Measurements from ENCODE around the gene ATF6B. TPM values are rescaled to one million over a fixed set of nuclear protein-coding genes. Genes with fewer than 3 reads are reported as not detected.

The ATF6B gene
- total and polyA plus RNA-seq, 9 donors, result 27.8 to 100 (median 72.9) TPM

GRCh38 chr6:32116674-32117073 is 11.4 kb downstream of the ATF6B start:
- H3K4me1 ChIP-seq (ENCODE audit: insufficient read depth), result peaks cover 11% of the 10 kb centered on the region
- 72 to 77% (median 74%) methylated on average over 7 of the region's 7 CpGs for WGBS, 3 donors
- intact Hi-C loops (cut with DNase I), result loop anchor here in 2 of 4 donors (5.0 to 10.0 kb wide), 2 partner anchors 56 to 212 kb away; partner anchors contain the start of gene ZBTB12 (in 1 of the 2)

GRCh38 chr6:32115623-32116022 is 12.4 kb downstream of the ATF6B start:
- no peak overlapping the region for H3K27ac ChIP-seq
- no peaks in the 10 kb centered on the region for H3K27me3 ChIP-seq
- WGBS, 3 donors, result 56 to 71% (median 61%) methylated on average over 6 of the region's 6 CpGs
- TF ChIP-seq EP300 (IDR thresholded peaks at IDR 0.05) (no peak), CTCF (IDR thresholded peaks at IDR 0.05) (no peak), POLR2A (IDR thresholded peaks at IDR 0.05) (no peak)
- H3K36me3 ChIP-seq, result no peaks in the 10 kb centered on the region
- H3K9me3 ChIP-seq, result no peaks in the 10 kb centered on the region
- intact Hi-C loops (cut with DNase I), result loop anchor here in 2 of 4 donors (2.0 to 10.0 kb wide), 3 partner anchors 29 to 211 kb away; partner anchors contain the start of gene ZBTB12 (in 1 of the 2)
- H3K4me3 ChIP-seq, result no peak overlapping the region
- DNase-seq, result peak in 4 of 5 donors; percentile 34 to 59 (median 52)
- H3K4me1 ChIP-seq (ENCODE audit: insufficient read depth), result peaks cover 19% of the 10 kb centered on the region

More at GRCh38 chr6:32116674-32117073, 11.4 kb downstream of the ATF6B start:
- H3K27me3 ChIP-seq, result no peaks in the 10 kb centered on the region
- TF ChIP-seq CTCF (IDR thresholded peaks at IDR 0.05), result peak in 2 of 3 donors; percentile 43 to 49
- TF ChIP-seq POLR2A (IDR thresholded peaks at IDR 0.05), result no peak
- no peak overlapping the region for H3K27ac ChIP-seq
- H3K36me3 ChIP-seq, result no peaks in the 10 kb centered on the region
- no peaks in the 10 kb centered on the region for H3K9me3 ChIP-seq
- peak in 2 of 5 donors; percentile 16 to 37 for DNase-seq
- no peak overlapping the region for H3K4me3 ChIP-seq

GRCh38 chr6:32114796-32115195 is 13.2 kb downstream of the ATF6B start:
- H3K27me3 ChIP-seq, result no peaks in the 10 kb centered on the region
- peak overlapping the region in 1 of 2 donors; percentile 53 for H3K27ac ChIP-seq
- peaks cover 26% of the 10 kb centered on the region for H3K4me1 ChIP-seq (ENCODE audit: insufficient read depth)
- WGBS, 3 donors, result 47 to 60% (median 56%) methylated on average over 8 of the region's 8 CpGs
- TF ChIP-seq EP300 (IDR thresholded peaks at IDR 0.05) (no peak), CTCF (IDR thresholded peaks at IDR 0.05) (no peak), POLR2A (IDR thresholded peaks at IDR 0.05) (no peak)
- intact Hi-C loops (cut with DNase I), result loop anchor here in 2 of 4 donors (2.0 to 10.0 kb wide), 3 partner anchors 28 to 210 kb away; partner anchors contain the start of gene ZBTB12 (in 1 of the 2)
- peak in 3 of 5 donors; percentile 26 to 60 (median 43) for DNase-seq
- H3K36me3 ChIP-seq, result no peaks in the 10 kb centered on the region
- H3K9me3 ChIP-seq, result no peaks in the 10 kb centered on the region
- no peak overlapping the region for H3K4me3 ChIP-seq

- Histone ChIP-seq H3K27ac (peak overlapping the region; percentile 78 to 82), H3K4me3 (no peak overlapping the region), H3K27me3 (no peaks in the 10 kb centered on the region), H3K4me1 (ENCODE audit: insufficient read depth) (peaks cover 29% of the 10 kb centered on the region), H3K9me3 (no peaks in the 10 kb centered on the region), H3K36me3 (no peaks in the 10 kb centered on the region)
- peak; percentile 95 to 98 (median 97) for DNase-seq
- intact Hi-C loops (cut with DNase I), result loop anchor here in 1 of 4 donors (2.0 to 10.0 kb wide), 3 partner anchors 27 to 209 kb away; partner anchors contain the start of gene ZBTB12
- TF ChIP-seq POLR2A (IDR thresholded peaks at IDR 0.05) (no peak), EP300 (IDR thresholded peaks at IDR 0.05) (peak; percentile 84), CTCF (IDR thresholded peaks at IDR 0.05) (peak in 2 of 3 donors; percentile 83 to 90)
- 31 to 49% (median 34%) methylated on average over 9 of the region's 9 CpGs for WGBS, 3 donors
Observed at GRCh38 chr6:32113386-32114352, 14.4 kb downstream of the ATF6B start.
